Stimulated activated naive CD8-positive, alpha-beta T cell treated with anti-CD3 and anti-CD28 coated beads, Interleukin-15, amount 100 ng/mL, for 72 hours (primary cell): ENCODE results near the gene SYNE3.

Experiments used
- ATAC-seq: fragments of 150-1000 bp; cut with Tn5 transposase; 2 replicates; pipeline ENCODE4 v1.10.0; 2021; ENCODE audit warnings: mild to moderate bottlenecking, moderate library complexity
- DNase-seq, 2 donors: peaks; one replicate each; pipeline ENCODE4 v3.0.0; 2021 to 2022
- H3K27ac Mint-ChIP-seq, 2 donors: one replicate each; pipeline ENCODE4 v1.8.0; 2022; ENCODE audit warnings: mild to moderate bottlenecking in 2 of 2, mixed read lengths in 2 of 2, moderate library complexity in 2 of 2
- H3K27me3 Mint-ChIP-seq: one replicate; pipeline ENCODE4 v1.8.0; 2022; ENCODE audit warnings: mixed read lengths
- H3K4me1 Mint-ChIP-seq: one replicate; pipeline ENCODE4 v1.8.0; 2022; ENCODE audit warnings: mild to moderate bottlenecking, mixed read lengths
- H3K4me3 Mint-ChIP-seq, 2 donors: one replicate each; pipeline ENCODE4 v1.8.0; 2022; ENCODE audit warnings: mild to moderate bottlenecking in 2 of 2, mixed read lengths in 2 of 2, moderate library complexity in 1 of 2
- H3K9me3 Mint-ChIP-seq, 2 donors: one replicate each; pipeline ENCODE4 v1.8.0; 2022; ENCODE audit warnings: mixed read lengths in 2 of 2

Gene SYNE3

DNA sequence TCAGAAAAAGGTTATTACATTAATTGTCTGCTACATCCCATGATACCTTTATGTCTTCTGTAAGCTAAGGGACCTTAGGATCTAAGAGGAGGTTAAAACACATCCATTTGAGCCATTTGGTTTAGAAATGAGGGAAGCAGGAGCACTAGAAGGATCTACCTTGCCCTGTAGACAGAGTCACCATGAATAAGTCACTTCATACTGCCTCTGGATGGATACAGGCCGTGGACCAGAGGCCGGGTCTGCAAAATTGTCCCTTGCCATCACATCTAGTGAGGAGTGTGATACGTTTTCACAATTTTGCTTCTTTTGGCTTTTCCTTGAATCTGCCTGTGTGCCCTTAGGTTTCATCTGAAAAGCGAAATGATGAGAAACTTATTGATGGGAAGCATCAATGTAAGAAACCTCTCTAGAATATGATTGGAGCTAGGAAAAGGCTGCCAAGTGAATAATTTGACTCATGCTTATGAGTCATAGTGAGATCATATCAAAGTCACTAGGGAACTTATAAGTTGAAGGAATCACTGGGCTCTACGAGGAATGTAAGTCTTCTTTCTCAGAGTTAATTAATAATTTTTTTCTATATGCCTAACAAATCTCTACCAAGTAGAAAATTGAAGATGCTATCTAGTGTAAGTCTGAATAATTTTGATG is 29.2 kb upstream of the SYNE3 start:
- ATAC-seq, result no peak

DNA sequence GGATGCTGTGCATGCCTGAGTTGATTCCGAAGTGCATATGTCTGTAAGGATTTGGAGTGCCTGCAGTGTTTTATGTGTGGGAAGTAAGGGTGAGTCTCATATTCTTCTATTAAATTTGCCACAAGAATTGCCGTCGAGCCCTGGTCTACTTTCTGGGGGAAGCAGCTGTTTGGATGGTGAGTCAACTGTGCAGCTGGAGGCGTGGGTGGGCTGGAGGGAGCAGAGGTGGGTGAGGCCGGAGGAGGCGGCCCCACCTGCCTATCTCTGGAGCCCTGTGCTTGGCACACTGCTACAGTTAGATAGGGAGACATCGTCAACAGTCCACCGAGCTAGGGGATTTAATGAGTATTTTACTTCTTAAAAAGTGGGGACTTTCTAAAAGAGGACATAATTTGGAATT is 28.1 kb upstream of the SYNE3 start:
- ATAC-seq, result no peak
- H3K9me3 Mint-ChIP-seq, result no peaks in the 10 kb centered on the region
- no peak overlapping the region for H3K4me3 Mint-ChIP-seq
- H3K27me3 Mint-ChIP-seq, result no peaks in the 10 kb centered on the region
- no peak for DNase-seq
- H3K4me1 Mint-ChIP-seq, result peaks cover 19% of the 10 kb centered on the region
- peak overlapping the region in 1 of 2 donors; percentile 93 for H3K27ac Mint-ChIP-seq

More for the DNA sequence above, 29.2 kb upstream of the SYNE3 start:
- H3K4me3 Mint-ChIP-seq, result no peak overlapping the region
- DNase-seq, result no peak
- H3K27me3 Mint-ChIP-seq, result no peaks in the 10 kb centered on the region
- H3K4me1 Mint-ChIP-seq, result peaks cover 13% of the 10 kb centered on the region
- H3K27ac Mint-ChIP-seq, result no peak overlapping the region
- no peaks in the 10 kb centered on the region for H3K9me3 Mint-ChIP-seq

DNA sequence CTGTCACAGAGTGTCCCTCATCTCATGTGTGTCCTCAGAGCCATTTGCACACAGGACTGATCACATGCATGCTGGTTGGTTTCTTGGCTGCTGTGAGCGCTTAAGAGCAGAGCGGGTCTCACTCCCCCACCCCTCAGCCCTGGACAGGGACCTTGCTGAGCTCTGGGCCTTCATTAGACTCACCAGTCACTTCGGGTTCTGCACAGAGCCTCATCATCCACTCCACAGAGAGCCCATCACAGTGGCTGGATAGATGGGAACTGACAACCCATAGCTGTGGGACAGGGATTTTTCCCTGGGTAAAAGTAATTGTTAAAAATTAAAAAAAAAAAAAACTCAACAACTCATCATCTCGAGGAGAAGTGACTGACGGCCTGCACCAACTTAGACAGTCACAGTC is 26.6 kb upstream of the SYNE3 start:
- Mint-ChIP-seq H3K9me3 (no peaks in the 10 kb centered on the region), H3K4me1 (peaks cover 33% of the 10 kb centered on the region), H3K27me3 (no peaks in the 10 kb centered on the region), H3K4me3 (no peak overlapping the region), H3K27ac (no peak overlapping the region)
- no peak for ATAC-seq
- DNase-seq, result no peak

DNA sequence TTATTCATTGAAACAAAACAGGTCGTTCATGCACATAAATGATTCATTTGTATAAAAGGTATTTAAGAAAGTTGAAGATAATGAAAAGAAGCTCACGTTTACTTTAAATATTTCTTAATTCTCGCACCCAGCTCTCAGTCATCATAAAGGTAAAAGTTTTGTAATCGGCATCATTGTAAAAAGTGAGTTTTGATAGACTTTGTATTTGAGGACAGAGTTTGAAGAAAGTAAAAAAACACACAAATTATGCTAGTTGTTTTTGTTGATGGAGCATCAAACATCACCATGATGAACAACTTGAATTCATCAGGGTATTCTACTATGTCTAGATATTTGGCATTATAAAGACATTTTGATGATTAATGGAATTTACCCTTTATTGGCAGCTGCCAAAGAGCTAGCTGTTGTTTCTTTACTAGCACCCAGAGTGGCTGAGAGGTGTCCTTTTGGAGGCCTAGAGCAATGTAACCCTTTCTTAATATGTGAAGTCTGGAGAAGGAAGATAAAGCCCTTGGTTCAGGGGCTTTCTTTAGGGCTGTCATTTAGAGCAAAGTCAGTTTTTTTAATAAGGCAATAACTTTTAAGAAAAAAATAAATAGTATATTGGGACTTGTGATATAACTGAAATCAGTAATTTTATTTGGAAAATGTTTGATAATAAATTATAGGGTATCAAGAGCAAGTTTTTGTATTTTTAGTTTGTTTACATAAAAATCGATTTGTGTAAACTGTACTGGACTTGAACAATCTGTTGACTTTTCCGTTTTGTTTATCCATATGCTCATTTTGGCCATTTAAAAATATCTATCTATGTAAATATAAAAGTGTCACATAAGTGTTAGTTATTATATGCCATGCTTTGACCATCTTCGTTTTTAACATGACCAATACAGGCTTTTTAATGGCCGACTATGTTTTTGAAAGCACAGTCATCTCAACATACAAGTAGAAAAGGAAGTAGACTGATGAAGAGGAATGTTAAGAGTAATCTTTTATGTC is 25.8 kb upstream of the SYNE3 start:
- Mint-ChIP-seq H3K27ac (no peak overlapping the region), H3K4me3 (no peak overlapping the region), H3K9me3 (no peaks in the 10 kb centered on the region), H3K4me1 (peaks cover 39% of the 10 kb centered on the region), H3K27me3 (no peaks in the 10 kb centered on the region)
- DNase-seq, result no peak
- no peak for ATAC-seq

DNA sequence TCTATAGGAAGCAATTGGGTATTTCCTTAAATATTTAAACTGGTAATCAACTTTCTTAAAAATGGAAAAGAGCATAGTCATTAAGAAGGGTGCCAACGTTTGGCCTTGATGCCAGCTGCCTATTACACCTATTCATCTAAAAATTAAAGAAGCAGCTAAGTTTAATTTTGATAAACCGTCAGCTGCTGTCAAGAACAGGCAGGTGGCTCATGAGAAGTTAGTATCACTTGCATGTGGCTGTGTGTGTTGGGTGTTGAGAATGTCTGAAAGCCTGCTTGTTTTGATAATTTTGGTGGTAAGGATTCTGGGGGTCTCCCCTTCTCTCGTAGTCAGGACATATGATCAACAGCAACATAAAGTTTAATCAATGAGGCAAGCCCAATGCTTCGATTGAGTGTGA is 24.9 kb upstream of the SYNE3 start:
- Mint-ChIP-seq H3K9me3 (no peaks in the 10 kb centered on the region), H3K27me3 (no peaks in the 10 kb centered on the region), H3K4me1 (peaks cover 48% of the 10 kb centered on the region), H3K4me3 (no peak overlapping the region), H3K27ac (no peak overlapping the region)
- DNase-seq (no peak), ATAC-seq (no peak)

DNA sequence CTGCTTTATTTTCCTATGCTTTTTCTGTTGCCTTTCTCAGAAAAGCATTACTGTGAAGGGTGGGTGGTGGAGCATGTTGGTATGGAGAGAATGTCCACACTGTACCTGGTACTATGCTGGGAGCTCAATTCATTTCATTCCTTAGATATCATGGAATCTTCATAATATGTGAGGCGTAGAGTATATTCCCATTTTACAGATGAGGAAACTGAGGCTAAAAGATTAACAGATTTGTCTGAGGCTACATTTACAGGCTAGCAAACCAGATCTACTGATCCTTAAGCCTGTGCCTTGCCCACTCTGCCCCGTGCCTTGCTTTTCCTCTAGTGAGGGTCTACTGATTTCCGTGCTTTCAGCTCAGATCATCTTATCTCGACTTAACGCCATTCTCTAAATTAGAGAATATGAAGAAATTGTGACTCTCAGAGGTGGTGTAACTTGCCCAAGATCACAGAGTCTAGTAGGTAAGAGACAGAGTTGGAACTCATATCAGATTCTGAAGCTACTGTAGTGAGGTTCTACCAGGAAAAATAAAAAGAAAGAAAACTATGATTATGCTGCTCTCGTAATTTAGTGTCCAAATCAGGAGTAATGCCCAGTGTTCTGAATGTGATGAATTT is 23.9 kb upstream of the SYNE3 start:
- no peaks in the 10 kb centered on the region for H3K27me3 Mint-ChIP-seq
- no peaks in the 10 kb centered on the region for H3K9me3 Mint-ChIP-seq
- H3K4me1 Mint-ChIP-seq, result peaks cover 53% of the 10 kb centered on the region
- no peak overlapping the region for H3K27ac Mint-ChIP-seq
- H3K4me3 Mint-ChIP-seq, result no peak overlapping the region
- ATAC-seq, result no peak
- DNase-seq, result no peak

DNA sequence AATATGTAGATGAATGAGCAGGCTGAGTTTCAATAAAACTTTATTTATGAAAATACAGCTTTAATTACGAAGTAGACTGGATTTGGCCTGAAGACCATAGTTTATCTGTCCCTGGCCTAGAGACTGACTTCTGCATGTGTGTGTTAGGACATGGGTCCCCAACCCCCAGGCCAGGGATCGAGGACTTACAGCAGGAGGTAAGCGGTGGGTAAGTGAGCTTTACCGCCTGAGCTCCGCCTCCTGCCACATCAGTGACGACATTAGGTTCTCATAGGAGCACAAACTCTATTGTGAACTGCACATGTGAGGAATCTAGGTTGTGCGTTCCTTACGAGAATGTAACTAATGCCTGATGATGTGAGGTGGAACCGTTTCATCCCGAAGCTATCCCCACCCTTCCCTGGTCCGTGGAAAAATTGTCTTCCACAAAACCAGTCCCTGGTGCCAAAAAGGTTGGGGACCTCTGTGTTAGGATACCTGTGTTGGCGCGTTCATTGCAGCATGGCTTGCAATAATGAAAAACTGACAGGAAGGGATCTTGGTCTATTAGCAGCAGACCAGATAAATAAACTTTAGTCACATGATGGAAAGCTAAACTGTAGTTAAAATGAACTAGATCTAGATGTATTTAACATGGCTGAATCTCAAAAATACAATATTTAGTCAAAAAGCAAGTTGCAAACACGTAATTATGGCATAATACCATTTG is 22.5 kb upstream of the SYNE3 start:
- H3K4me3 Mint-ChIP-seq, result no peak overlapping the region
- peaks cover 50% of the 10 kb centered on the region for H3K4me1 Mint-ChIP-seq
- H3K27ac Mint-ChIP-seq, result no peak overlapping the region
- no peaks in the 10 kb centered on the region for H3K9me3 Mint-ChIP-seq
- no peaks in the 10 kb centered on the region for H3K27me3 Mint-ChIP-seq
- ATAC-seq (no peak), DNase-seq (no peak)

DNA sequence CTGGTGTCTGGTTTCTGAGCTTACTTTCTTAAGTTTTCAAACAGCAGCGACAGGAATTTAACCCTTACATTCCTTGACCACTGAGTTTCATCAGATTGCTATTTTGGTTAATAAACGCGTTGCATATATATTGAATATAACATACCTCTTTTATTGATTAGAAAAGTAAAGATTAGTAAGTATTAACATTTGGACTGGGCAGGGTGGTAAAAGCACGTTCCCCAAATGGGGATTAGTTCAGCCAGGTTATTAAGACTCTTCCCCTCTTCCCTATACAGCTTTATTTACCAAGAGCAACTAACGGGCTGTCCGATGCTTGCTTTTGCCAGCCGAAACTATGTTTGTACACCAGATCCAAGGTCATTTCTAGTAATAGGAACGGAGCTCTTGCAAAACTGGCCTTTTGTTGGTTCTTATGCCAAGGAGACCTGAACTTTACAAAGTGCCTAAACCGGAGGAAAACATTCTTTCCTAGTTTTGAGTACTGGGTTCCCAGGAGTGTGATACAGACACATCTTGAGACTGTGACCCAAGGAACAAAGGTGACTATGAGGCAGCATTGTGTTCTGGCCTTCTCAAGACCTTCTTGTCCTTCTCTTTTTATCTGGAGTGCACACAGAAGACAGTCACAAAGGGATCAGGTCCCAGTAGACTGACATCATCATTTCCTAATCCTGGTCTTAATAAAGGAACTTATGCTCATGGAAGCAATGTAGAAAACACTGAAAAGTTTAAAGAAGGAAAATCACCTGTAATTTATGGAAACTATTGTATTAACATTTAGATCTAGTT is 21.0 kb upstream of the SYNE3 start:
- ATAC-seq, result no peak
- Mint-ChIP-seq H3K9me3 (no peaks in the 10 kb centered on the region), H3K27me3 (no peaks in the 10 kb centered on the region), H3K4me3 (peak overlapping the region in 1 of 2 donors; percentile 99), H3K27ac (no peak overlapping the region), H3K4me1 (peaks cover 55% of the 10 kb centered on the region)
- DNase-seq, result no peak

DNA sequence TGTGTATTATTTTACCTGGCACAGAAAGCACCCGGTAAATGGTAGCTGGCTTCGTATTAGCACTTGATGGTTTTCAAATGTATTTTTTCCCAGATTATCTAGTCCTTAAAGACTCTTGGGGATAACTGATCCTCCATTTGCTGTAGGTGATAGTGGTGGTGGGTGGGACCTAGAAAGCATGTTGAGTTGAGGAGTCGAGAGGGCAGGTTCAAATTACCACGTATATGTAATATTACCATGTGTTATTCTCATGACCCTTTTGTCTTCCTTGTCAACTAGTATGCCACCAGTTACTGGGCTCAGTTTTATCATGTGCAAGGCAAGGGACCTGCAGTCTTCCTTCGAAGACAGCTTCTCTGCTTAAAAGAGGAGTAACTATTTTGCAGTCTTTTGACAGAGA is 20.2 kb upstream of the SYNE3 start:
- H3K27me3 Mint-ChIP-seq, result no peaks in the 10 kb centered on the region
- H3K4me3 Mint-ChIP-seq, result peak overlapping the region in 1 of 2 donors; percentile 99
- peaks cover 63% of the 10 kb centered on the region for H3K4me1 Mint-ChIP-seq
- no peaks in the 10 kb centered on the region for H3K9me3 Mint-ChIP-seq
- no peak overlapping the region for H3K27ac Mint-ChIP-seq
- ATAC-seq (no peak), DNase-seq (no peak)

DNA sequence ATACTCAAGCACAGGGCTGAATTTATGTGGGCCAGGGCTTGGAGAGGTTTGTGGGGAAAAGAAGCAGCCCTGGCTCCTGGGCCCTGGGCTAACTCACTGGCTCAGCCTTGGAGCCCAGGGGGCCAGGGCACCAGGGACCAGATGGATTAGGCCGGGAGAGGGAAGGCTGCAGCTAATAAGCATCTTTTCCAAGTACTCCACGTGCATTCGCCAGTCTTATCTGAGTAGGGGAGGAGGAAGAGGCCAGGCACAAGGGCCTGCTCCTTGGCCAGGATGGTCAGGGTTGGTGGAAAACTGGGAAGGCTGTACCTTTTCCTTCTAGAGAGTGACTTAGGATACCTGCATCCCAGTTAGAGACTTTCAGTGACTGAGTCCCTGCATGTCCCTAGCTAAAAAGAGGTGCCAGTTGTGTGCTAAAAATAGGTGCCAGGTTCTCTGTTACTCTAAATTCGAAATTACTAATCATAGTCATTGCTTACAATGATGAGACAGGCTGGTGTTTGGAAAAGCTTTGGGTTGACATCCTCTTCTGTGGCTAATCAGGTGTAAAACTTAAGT is 19.7 kb upstream of the SYNE3 start:
- Mint-ChIP-seq H3K27me3 (no peaks in the 10 kb centered on the region), H3K9me3 (no peaks in the 10 kb centered on the region), H3K4me1 (peaks cover 69% of the 10 kb centered on the region), H3K27ac (peak overlapping the region; percentile 79 to 96), H3K4me3 (peak overlapping the region; percentile 98 to 99)
- DNase-seq, result no peak
- no peak for ATAC-seq

DNA sequence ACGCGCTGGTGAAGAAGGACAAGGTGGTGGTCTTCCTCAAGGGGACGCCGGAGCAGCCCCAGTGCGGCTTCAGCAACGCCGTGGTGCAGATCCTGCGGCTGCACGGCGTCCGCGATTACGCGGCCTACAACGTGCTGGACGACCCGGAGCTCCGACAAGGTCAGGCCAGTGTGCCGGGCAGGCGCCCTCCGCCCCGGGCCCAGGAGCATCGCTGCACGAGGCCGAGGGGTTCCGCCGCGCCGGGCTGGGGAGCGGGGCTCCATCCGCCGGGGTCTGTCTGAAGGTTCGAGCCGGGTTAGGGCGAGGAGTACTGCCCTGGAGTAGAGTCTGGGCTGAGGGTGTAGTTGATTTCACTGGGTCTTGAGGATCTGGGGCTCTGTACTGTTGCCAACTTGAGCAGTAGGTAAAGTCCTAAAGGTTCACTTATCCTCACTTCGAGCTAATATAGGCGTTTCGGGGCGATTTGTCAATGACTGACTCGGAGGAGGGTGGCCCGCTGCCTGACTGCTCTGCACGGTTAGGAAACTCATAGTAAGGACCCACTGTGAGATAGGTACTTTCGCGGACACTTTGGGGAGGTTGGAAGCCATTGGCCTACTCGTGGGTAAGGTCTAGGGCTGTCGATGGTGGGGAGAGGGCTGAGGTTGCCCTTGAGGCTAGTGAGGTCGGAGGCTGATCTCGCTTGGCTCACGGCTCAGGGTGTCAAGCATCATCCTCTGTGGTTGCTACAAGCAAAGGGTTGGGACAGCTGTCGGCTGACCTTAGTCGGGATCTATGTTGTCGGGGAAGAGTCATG is 19.0 kb upstream of the SYNE3 start:
- Mint-ChIP-seq H3K9me3 (no peaks in the 10 kb centered on the region), H3K4me1 (peaks cover 69% of the 10 kb centered on the region), H3K27ac (peak overlapping the region; percentile 79 to 96), H3K4me3 (peak overlapping the region; percentile 98 to 99), H3K27me3 (no peaks in the 10 kb centered on the region)
- peak; percentile 15 to 43 for DNase-seq
- ATAC-seq, result peak; percentile 3

DNA sequence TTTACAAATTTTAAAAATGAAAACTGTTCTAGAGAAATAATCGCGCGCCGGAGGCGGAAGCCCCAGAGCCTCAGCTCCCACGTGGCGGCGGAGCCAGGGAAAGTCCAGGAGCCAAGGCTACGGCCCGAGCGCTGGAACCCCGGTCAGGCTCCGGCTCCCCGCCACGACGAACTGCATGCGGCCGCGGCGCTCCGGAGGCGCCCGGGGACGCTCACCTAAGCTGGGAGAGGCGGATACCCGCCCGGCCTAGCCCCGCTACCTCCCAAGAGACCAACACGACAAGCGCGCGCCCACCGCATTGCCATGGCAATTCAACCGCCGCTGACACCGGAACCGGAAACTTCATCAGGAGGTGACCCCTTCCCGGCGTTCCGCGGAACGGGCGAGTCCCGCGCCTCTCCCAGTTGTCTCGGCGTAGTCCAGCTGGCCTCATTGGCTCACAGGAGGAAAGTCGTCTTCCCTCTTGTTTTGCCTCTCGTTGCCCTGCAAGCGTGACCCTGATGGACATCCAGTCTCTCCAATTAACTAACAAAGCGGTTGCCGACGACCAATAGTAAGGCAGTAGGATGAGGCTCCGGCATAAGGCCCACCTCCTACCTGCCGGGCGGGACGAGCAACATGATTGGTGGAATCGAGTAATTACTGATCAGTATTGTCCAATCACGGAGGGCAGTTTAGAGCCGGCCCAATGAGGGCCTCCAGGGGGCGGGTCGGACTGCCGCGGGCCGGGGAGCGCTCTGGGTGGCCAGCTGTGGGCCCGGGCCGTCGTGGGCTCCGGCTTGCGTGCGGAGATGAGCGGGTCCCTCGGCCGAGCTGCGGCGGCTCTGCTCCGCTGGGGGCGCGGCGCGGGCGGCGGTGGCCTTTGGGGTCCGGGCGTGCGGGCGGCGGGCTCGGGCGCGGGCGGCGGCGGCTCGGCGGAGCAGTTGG is 18.1 kb upstream of the SYNE3 start, which contains the start of gene GLRX5:
Gene GLRX5, plus strand, starts transcription at position 752 of the 927 bp plus-strand sequence. Its CDS starts 40 bp downstream, at position 792.
- no peaks in the 10 kb centered on the region for H3K9me3 Mint-ChIP-seq
- peak; percentile 97 to 99 for DNase-seq
- peak within 1 kb of the TSS; percentile 96 to 98 for H3K27ac Mint-ChIP-seq
- H3K4me1 Mint-ChIP-seq, result peaks cover 72% of the 10 kb centered on the region
- peak; percentile 92 for ATAC-seq
- no peaks in the 10 kb centered on the region for H3K27me3 Mint-ChIP-seq
- H3K4me3 Mint-ChIP-seq, result peak within 1 kb of the TSS; percentile 98 to 99

DNA sequence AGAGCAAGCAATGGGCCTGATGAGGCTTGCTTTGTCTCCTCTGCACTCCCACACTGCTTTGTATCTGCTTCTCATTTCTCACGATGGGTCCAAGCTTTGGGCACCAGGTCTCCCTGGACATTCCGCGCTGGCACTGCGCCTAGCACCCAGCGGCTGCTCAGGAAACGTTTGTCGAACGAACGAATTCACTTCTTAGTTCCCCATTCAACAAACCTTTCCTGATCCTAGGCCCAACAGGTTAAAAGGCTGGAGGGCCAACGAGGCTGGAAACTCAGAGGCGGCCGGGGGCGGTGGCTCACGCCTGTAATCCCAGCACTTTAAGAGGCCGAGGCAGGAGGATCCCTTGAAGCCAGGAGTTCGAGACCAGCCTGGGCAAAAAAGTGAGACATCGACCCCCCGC is 17.4 kb upstream of the SYNE3 start:
- Mint-ChIP-seq H3K27ac (peak overlapping the region; percentile 96 to 98), H3K9me3 (no peaks in the 10 kb centered on the region), H3K27me3 (no peaks in the 10 kb centered on the region), H3K4me1 (peaks cover 70% of the 10 kb centered on the region), H3K4me3 (peak overlapping the region; percentile 98 to 99)
- DNase-seq (no peak), ATAC-seq (no peak)
